HTR-8/SVneo (cell line): ENCODE measurements around the gene DKKL1.
A peak's percentile ranks its signal among the peaks of the same experiment; 100 is the strongest.
"Not testable (repeated sequence)": the region's sequence is repeated elsewhere in the genome, so short reads cannot be mapped to it uniquely, and the experiment has no call there.

ENCODE experiments used
- DNase-seq: peaks from one replicate; pipeline ENCODE4 v3.0.0; 2011; ENCODE audit warnings: low spot score, mixed read lengths; ENCODE audit not compliant: insufficient read length
- FAIRE-seq: peaks from 2 replicates; lab custom pipeline; 2011; peaks lifted over from hg19 to GRCh38; lab: Jason Lieb, UNC

DKKL1 gene

DNA sequence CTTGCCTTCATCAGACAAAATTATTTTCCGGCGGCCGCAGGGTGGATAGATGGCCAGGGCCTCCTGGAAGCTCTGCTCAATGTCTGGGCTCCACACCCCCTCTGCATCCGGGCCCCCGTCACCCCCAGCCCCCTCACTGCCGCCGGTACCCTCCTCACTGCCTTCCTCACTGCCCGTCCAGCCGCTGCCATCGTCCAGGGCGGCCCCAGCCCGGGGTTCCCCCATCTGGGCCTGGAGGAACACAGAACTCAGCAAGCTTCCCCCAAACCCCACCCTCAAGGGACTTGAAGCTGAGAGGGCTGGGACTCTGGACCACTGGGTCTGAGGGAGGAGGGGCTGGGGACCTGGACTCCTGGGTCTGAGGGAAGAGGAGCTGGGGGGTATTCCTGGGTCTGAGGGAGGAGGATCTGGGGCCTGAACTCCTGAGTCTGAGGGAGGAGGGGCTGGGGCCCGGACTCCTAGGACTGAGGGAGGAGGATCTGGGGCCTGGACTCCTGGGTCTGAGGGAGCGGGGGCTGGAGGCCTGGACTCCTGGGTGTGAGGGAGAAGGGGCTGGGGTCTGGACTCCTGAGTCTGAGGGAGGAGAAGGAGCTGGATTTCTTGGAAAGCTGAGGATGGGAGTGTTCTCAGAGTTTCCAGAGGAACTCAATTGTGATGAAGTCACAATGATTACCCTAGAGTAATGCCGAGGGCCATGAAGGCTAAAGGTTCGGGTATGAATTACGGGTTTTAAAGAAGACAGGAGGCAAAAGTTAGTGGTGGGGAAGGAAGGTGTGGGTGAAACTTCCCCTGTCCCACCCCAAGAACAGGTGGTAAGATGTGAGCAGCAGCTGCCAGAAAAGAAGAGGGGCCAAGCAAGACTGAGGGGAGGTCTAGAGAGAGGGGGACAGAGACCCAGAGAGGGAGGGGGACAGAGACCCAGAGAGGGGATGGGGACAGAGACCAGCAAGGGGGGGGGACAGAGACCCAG is 3.5 kb upstream of the DKKL1 start:
- DNase-seq (no peak), FAIRE-seq (no peak)

DNA sequence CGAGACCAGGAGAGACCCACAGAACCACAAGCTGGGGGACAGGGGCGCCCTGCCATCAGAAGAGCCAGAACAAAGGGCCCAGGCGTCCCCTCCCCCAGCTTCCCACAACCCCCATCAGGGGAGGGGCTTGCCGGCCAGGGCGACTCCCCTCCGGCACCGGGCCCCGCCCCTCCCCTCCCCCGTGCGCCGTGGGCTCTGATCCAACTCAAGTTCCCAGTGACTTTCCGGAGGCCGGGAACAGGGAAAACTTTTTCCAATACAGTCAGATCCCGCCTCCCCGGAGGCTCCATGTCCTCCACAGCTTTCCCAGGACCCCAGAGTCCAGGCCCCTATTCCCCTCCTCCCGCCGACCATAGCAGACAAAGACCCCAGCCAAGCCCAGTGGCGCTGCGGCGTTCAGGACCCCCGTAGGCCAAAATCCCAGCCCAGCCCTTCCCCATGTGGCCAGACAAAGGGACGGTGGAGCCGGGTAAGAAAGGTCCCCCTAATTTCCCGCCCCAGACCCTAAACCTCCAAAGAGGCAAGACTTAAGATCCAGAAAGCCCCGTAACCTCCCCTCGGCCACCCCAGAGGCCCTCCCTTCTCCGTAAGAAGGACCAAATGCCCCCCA is 2.1 kb upstream of the DKKL1 start:
- DNase-seq = peak; percentile 76
- FAIRE-seq = no peak

DNA sequence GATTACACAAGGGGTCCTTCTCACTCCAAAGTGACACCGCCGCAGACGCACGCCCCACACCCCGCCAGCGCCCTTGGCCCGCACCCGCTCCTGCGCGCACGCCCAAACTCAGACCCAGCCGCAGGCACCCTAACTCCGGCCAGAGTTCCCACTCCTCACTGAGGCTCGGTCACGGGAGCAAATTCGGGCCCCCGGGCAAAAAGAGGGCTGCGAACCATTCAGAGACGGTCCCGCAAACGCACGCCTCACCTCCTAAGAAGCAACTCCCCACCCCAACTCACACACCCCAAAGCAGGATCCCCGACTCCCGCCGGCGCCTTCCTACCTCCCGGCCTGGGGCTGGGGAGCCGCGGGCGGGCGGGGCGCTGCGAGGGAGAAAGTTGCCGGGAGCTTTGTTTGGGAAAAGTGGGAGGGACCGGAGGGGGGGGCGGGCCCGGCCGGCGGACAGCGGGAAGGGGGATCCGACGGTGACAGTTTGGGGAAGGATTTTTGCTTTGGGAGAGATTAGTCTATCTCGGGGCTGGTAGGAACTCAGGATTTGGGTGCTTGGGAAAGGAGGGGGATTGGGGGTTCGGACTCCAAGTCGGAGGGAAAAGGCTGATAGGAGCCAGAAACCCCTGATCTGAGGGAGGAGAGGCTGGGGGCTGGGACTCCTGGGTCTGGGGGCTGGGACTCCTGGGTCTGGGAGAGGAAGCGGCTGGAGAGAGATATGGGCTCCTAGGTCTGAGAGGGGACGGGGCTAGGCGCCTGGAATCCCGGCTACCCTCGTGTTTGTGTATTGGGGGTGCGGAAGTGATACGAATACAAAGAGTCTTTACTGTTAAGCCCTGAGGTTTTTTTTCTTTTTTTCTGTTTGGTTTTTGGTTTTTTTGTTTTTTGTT is 1.4 kb upstream of the DKKL1 start, which contains the start of gene TEAD2:
Gene TEAD2 (minus strand): TSS at position 369 of the 881 bp plus-strand sequence. CDS start 2,341 bp downstream, outside the sequence.
- DNase-seq = peak; percentile 66
- no peak for FAIRE-seq

DNA sequence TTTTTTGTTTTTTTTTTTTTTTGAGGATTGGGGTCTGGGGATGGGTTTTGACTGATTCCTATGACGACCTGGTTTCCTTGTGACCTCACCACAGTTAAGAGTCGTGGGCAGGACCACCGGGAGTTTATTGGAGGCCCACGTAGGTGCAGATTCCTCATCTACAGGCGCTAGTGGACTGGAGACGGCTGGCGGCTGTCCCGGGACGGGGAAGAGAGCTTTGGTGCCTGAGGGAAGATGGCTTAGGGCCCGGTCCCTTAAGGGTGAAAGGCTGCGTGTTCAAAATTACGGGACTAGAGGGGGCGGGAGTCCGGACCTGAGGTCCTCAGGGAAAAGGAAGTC is 779 bp upstream of the DKKL1 start:
- DNase-seq (peak; percentile 29), FAIRE-seq (no peak)

DNA sequence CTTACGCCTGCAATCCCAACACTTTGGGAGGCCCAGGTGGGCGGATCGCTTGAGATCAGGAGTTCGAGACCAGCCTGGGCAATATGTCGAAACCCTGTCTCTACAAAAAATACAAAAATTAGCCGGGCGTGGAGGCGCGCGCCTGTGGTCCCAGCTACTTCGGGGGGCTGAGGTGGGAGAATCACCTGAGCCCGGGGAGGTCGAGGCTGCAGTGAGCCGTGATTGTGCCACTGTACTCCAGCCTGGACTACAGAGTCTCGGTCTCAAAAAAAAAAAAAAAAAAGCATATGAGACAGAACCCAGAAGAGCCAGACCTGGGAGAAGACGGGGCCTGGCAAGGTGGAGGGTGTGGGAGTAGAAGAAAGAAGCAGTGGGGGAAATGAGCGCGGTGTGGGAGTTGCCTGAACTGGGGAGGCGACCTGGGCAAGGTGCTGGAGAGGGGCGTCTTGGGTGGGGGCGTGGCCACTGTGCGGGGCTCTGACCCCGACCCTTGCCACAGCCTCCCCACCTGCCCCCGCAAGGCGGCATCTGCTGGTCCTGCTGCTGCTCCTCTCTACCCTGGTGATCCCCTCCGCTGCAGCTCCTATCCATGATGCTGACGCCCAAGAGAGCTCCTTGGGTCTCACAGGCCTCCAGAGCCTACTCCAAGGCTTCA is 533 bp downstream of the DKKL1 start:
- DNase-seq = no peak
- FAIRE-seq = no peak

DNA sequence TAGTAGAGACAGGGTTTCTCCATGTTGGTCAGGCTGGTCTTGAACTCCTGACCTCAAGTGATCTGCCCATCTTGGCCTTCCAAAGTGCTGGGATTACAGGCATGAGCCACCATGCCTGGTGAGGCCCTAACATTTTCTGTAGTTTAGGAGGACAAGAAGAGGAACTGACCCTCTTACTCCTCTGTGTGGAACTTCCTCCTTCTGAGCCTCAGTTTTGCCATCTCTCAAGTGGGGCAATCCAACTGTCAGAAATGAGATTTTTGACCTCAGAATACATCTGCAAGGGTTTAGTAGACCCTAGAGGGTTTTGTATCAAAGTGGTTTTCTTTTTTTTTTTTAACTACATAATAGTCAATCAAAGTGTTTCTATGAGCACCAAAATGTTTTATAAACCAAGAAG is 2.4 kb downstream of the DKKL1 start:
- no peak for FAIRE-seq
- no peak for DNase-seq

DNA sequence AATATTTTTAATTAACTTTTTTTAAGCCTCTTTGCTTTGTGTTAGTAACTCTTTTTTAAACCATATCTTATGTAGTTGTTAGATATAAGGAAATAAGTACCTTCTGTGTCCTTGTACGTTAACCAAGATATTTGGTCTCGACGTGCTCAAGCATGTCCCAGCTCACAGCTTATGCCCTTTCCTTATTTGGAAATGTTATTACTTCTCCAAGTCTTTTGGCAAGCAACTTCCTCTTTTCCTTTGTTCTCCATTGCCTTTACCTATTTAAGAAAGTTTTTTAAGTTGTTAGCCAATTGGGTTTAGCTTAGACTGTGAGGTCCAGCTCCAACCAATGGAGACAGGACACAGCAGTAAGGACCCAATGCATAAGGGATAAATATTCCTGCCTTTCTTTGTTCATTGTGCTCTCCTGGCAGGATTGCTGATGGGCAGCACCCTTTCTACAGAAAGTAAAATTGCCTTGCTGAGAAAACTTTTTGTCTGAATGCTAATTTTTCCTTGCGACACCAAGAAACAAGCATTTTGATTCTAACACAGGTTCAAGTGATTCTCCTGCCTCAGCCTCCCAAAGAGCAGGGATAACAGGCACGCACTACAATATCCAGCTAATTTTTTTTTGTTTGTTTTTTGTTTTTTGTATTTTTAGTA is 5.2 kb downstream of the DKKL1 start:
- FAIRE-seq (no peak), DNase-seq (no peak)

DNA sequence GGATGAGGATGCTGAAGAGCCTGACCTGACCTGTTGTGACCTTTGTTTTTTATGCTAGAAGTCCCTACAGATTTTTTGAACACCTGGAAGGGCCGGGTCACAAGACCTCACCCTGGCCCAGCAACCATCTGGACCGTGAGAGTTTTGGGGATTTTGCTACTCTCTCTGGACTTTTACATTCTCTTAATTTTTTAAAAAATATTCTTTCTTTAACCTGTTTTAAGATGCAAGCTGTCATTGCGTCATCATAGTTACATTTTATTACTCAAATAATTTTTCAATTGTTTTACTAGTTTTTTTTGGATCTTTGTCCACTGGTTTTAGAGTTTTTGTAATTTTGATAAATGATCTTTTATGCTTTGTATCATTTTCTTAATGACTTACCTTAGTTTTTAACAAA is 7.5 kb downstream of the DKKL1 start:
- FAIRE-seq (no peak), DNase-seq (no peak)

DNA sequence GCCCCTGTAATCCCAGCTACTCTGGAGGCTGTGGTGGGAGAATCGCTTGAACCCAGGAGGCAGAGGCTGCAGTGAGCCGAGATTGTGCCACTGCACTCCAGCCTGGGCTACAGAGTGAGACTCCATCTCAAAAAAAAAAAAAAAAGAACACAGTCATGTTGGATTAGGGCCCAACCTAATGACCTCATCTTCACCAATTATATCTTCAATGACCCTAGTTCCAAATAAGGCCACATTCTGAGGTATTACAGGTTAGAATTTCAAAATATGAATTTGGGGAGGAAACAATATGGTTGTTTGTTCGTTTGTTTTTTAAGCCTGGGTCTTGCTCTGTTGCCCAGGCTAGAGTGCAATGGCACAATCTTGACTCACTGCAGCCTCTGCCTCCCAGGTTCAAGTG is 9.5 kb downstream of the DKKL1 start:
- not testable (repeated sequence) for FAIRE-seq, DNase-seq

DNA sequence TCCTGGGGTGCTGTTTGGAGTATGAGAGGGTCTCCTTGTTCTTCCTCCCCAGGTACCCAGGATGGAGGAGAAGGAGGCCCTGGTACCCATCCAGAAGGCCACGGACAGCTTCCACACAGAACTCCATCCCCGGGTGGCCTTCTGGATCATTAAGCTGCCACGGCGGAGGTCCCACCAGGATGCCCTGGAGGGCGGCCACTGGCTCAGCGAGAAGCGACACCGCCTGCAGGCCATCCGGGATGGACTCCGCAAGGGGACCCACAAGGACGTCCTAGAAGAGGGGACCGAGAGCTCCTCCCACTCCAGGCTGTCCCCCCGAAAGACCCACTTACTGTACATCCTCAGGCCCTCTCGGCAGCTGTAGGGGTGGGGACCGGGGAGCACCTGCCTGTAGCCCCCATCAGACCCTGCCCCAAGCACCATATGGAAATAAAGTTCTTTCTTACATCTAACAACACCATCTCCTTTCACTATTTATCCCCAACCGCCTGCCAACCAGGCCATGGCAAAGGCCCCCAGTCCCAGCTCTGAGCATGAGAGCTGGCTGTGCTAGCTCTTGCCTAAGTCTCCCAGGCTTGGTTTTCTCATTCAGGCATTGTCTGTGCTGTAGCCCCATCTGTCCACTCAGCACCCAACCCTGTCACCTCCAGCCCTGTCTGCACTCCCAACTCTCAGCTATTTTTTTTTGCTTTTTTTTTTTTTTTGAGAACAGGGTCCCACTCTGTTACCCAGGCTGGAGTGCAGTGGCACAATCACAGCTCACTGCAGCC is 11.2 kb downstream of the DKKL1 start:
- FAIRE-seq (no peak), DNase-seq (no peak)

DNA sequence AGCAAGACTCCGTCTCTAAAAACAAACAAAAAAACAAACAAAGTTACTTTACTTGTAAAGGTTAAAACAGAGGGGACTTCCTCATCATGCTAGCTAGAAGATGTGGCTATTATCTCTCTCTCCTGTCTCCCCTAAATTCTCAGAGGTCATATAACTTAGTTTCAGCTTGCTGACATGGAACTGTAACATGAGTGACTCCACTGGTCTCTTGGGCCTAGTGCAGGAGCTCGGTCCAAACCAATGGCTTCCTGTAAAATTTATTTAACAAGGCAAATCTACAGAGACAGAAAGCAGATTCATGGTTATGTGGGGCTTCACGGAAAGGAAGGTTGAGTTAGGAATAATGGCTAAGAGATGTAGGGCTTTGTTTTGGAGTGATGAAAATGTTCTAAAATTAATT is 14.8 kb downstream of the DKKL1 start:
- FAIRE-seq (no peak), DNase-seq (no peak)

DNA sequence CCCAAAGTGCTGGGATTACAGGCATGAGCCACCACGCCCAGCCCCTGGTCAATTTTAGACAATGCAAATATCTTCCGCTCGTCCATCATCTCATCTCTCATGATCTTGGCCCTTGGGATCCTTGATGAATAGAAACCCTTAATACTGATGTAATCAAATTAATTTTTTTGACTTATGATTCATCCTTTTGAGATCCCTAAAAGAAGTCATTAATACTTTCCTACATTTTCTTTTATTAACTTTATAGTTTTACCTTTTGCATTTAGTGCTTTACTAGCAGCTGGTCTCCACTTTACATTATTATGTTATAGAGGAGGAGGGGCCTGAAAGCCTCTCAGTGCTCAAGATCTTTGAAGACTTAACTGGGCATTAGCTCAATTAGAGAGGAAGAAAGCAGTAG is 16.7 kb downstream of the DKKL1 start:
- DNase-seq (no peak), FAIRE-seq (no peak)

DNA sequence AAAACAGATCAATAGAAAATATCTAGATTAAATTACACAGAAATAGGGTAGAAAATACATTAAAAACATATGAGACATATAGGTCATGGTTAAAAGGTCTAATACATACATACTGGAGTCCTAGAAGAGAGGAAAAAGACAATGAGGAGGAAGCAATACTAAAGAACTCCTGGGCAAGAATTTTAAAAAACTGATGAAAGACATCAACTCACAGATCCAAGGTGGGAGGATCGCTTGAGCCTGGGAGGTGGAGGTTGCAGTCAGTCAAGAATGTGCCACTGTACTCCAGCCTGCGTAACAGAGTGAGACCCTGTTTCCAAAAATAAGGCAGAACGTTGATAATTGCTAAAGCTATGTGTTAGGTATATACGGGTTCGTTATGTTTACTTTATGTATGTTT is 19.0 kb downstream of the DKKL1 start:
- no peak for FAIRE-seq
- no peak for DNase-seq

DNA sequence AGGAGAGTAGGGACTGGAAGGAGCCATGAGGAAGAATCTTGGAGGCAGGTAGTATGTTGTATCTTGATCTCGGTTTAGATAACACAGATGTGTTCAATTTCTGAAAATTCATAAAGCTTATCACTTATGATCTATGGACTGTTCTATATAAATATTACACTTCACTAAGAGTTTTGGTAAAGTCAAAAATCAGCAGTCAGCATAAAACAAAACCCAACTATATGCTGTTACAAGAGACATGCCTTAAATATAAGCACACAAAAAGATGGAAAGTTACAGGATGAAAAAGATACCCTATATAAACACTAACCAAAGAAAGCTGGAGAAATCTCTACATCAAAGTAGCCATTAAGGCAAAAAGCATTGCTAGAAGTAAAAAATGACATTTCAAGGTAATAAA is 19.9 kb downstream of the DKKL1 start:
- FAIRE-seq (no peak), DNase-seq (no peak)

DNA sequence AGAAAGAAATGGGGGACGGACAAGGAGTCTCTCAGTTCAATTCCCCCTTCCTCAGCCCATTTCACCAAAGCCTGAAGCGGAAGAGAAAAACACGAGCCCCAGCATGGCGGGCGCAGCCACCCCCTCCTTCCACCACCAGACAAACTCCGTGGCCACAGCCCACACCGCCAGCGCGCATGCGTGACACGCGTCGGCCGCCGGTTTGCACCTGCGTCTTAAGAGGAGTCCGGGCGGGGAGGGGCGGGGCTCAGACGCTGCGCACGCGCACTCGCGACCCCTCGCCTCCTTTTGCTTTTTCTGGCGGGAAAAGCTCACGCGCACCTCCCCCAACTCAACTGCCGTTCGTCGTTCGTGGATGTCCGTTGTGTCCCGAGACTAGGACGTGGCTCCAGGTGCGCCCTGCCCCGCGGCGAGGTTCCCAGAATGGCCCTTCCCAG is 24.3 kb downstream of the DKKL1 start, which contains the start of gene KASH5:
Gene KASH5 (plus strand): TSS at position 314 of the 437 bp plus-strand sequence. CDS start 2,635 bp downstream, outside the sequence.
- FAIRE-seq (no peak), DNase-seq (no peak)

DNA sequence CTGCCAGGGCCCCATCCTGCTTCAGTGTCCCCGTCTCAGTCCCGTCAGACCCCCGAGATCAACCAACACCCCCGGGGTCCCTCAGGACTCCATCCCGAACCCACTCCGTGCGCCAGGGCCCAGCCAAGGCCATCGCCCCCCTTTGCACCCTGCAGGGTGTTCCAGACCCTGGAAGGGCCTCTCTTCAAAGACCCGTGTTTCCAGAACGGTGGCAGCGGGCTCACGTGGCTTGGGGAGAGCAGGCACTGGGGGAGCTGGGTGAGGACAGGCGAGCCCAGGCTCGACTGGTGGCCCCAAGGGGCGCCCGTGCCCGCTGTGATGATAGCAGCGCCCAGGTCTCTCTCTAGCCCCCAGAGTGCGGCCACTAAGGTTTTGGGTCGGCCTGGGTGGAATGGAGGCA is 25.7 kb downstream of the DKKL1 start:
- DNase-seq (no peak), FAIRE-seq (no peak)

DNA sequence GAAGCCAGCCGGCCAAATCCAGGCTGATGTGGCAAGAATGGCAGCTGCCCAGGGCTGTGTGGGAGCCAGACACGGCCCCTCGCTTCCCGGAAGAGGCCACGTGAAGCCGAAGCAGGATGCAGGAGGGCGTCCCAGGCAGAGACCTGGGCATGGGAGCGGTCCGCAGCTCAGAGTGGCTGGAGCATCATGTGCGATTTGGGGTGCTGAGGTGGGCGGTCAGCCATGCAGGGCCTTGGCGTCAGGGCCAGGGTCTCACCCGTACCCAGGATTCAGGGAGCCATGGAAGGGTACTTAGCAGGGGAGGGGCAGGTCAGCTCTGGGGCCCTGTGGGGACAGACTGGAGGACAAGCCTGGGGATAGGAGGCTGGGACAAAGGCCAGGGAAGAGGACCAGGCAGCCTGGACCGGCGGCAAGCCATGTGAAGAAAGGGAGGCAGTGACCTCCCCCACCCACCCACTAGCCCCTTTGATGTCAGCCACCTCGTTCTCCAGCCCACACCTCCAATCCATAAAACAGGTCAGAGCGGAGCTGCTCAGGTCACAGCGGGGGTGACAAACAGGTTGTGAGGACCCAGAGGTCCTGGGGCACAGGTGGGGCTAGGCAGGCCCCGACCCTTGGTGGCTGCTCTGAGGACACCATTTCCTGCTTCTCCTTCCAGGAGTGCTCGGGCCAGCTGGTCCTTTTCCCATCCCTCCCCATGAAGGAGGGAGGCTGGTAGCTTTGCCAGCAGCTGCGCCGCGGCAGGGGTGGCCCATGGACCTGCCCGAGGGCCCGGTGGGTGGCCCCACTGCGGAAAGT is 26.7 kb downstream of the DKKL1 start:
- DNase-seq (no peak), FAIRE-seq (no peak)

DNA sequence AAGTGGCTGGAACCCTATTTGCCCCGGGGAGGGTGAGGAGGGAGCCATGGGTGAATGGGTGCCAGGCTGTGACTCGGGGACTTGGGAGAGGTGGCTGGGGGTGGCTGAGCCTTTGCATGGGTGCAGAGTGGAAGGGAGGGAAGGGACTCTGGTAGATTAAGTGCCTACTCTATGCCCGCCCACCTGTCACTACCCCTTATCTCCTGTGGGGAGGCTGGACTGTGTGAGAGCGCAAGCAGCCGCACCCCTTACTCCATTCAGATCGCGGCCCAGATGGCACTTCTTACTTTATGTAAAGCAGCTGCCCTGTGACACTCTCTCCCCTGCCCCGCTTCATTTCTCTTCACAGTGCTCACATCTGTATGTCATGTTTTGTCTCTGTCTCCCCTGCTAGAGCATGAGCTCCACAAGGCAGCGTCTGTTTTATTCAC is 27.3 kb downstream of the DKKL1 start:
- DNase-seq = no peak
- FAIRE-seq = no peak
